Fibroblast of mammary gland (primary cell): Measurements from ENCODE around the gene CERS6.

Experiments used
- DNase-seq: peaks from one replicate; pipeline ENCODE4 v3.0.0-alpha.2; 2010; ENCODE audit warnings: low read depth
- H3K4me3 ChIP-seq: 2 replicates; pipeline ENCODE4 v1.5.1; 2011; ENCODE audit warnings: low read depth, mild to moderate bottlenecking, low read length, moderate library complexity; ENCODE audit not compliant: control insufficient read depth
- CTCF ChIP-seq: conservative IDR thresholded peaks from 2 replicates; pipeline ENCODE4 v1.5.1; 2011; ENCODE audit warnings: low read depth, low read length, inconsistent platforms; ENCODE audit not compliant: control insufficient read depth, insufficient read depth

Gene CERS6

GRCh38 chr2:168432565-168433186 is 23.4 kb upstream of the CERS6 start:
- H3K4me3 ChIP-seq = no peak overlapping the region
- TF ChIP-seq CTCF = no peak
- DNase-seq = no peak

- no peak overlapping the region for H3K4me3 ChIP-seq
- TF ChIP-seq CTCF = no peak
These were observed 22.5 kb upstream of the CERS6 start for GRCh38 chr2:168433527-168433926.

GRCh38 chr2:168434146-168434545 is 21.9 kb upstream of the CERS6 start:
- DNase-seq = no peak
- no peak for TF ChIP-seq CTCF

More at GRCh38 chr2:168433527-168433926, 22.5 kb upstream of the CERS6 start:
- DNase-seq = no peak

GRCh38 chr2:168436840-168437239 is 19.2 kb upstream of the CERS6 start:
- H3K4me3 ChIP-seq = no peak overlapping the region
- no peak for TF ChIP-seq CTCF
- no peak for DNase-seq

More at GRCh38 chr2:168434146-168434545, 21.9 kb upstream of the CERS6 start:
- no peak overlapping the region for H3K4me3 ChIP-seq

GRCh38 chr2:168438553-168438952 is 17.5 kb upstream of the CERS6 start:
- no peak for DNase-seq
- no peak overlapping the region for H3K4me3 ChIP-seq
- TF ChIP-seq CTCF = no peak

GRCh38 chr2:168439536-168439935 is 16.5 kb upstream of the CERS6 start:
- peak; percentile 45 for DNase-seq
- no peak overlapping the region for H3K4me3 ChIP-seq
- no peak for TF ChIP-seq CTCF
